GM19099 (cell line): ENCODE results near the gene MYLK.

ENCODE experiments used
- POLR2A ChIP-seq: IDR thresholded peaks from 3 replicates; pipeline ENCODE4 v1.6.1; 2011; ENCODE audit warnings: low read depth; ENCODE audit not compliant: insufficient read length; ENCODE audit errors: extremely low read depth

The MYLK gene

GRCh38 chr3:123880998-123881561 lies 3.1 kb downstream of the MYLK start:
- no peak for TF ChIP-seq POLR2A

GRCh38 chr3:123878807-123879206 lies 5.3 kb downstream of the MYLK start:
- no peak for TF ChIP-seq POLR2A

- TF ChIP-seq POLR2A = no peak
Observed at GRCh38 chr3:123877965-123878364, 6.2 kb downstream of the MYLK start.

- TF ChIP-seq POLR2A = no peak
Observed at GRCh38 chr3:123877466-123877865, 6.7 kb downstream of the MYLK start.

GRCh38 chr3:123876858-123877257 lies 7.3 kb downstream of the MYLK start:
- TF ChIP-seq POLR2A = no peak

- no peak for TF ChIP-seq POLR2A
Observed at GRCh38 chr3:123872621-123873020, 11.5 kb downstream of the MYLK start.

- no peak for TF ChIP-seq POLR2A
Observed at GRCh38 chr3:123871946-123872345, 12.2 kb downstream of the MYLK start.

GRCh38 chr3:123870033-123870432 lies 14.1 kb downstream of the MYLK start:
- no peak for TF ChIP-seq POLR2A

GRCh38 chr3:123869165-123869564 lies 15.0 kb downstream of the MYLK start:
- no peak for TF ChIP-seq POLR2A

- TF ChIP-seq POLR2A = no peak
Observed at GRCh38 chr3:123864706-123865105, 19.4 kb downstream of the MYLK start.

GRCh38 chr3:123862152-123862551 lies 22.0 kb downstream of the MYLK start:
- no peak for TF ChIP-seq POLR2A

GRCh38 chr3:123861081-123861836 lies 22.9 kb downstream of the MYLK start:
- TF ChIP-seq POLR2A = no peak

GRCh38 chr3:123859177-123859576 lies 25.0 kb downstream of the MYLK start:
- TF ChIP-seq POLR2A = no peak

- no peak for TF ChIP-seq POLR2A
Observed at GRCh38 chr3:123854905-123855304, 29.2 kb downstream of the MYLK start.

- TF ChIP-seq POLR2A = no peak
Observed at GRCh38 chr3:123853686-123854372, 30.3 kb downstream of the MYLK start.

GRCh38 chr3:123847209-123847608 lies 36.9 kb downstream of the MYLK start:
- no peak for TF ChIP-seq POLR2A
